Astrocyte of the cerebellum (primary cell): ENCODE data around the gene ATP7A.
"Not testable (repeated sequence)": the region's sequence is repeated elsewhere in the genome, so short reads cannot be mapped to it uniquely, and the experiment has no call there.

Experiments used
- DNase-seq: peaks from one replicate; pipeline ENCODE4 v3.0.0-alpha.2; 2011; ENCODE audit warnings: low read depth
- H3K4me3 ChIP-seq: 2 replicates; pipeline ENCODE4 v1.5.1; 2011; ENCODE audit warnings: mild to moderate bottlenecking, low read depth, low read length, moderate library complexity
- in situ Hi-C: cut with HindIII; loops from 2 replicates; pipeline ENCODE4 v1.10.0; 2017; ENCODE audit warnings: low sequenced_read_pairs
- TF ChIP-seq, protein P1 (sequence below): IDR thresholded peaks from 2 replicates; pipeline ENCODE4 v1.5.1; 2012; ENCODE audit warnings: low read length, low read depth, moderate library complexity, mild to moderate bottlenecking; ENCODE audit errors: missing control alignments

The ATP7A gene

DNA sequence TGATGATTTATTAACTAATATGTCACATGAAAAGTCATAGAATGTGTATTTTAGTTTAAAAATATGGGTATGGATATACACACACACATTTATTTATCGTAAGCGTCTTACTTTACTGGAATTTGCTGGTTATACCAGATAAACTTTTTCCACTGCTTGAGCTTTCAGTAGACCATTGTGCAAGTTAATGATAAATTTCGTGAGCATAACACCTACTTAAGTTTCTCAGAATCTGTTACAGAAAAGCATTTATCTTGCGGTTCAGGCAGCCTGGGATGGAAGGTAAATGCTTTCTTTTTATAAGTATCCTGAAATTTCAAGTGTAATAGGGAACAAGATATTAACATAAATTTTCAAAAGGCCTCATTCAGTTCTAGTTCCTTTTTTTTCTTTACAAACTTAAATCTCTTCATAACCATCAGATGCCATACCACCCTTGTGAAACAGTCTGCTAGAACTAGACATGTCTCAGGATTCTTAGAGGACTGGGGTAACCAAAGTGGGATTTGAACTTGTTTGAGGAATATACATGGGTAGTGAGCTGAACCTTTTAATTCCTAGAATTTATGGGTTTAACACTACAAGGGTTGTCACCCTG lies 27.7 kb downstream of the ATP7A start:
- no peak overlapping the region for H3K4me3 ChIP-seq
- in situ Hi-C loops = no loop called here
- TF ChIP-seq, protein P1, sequence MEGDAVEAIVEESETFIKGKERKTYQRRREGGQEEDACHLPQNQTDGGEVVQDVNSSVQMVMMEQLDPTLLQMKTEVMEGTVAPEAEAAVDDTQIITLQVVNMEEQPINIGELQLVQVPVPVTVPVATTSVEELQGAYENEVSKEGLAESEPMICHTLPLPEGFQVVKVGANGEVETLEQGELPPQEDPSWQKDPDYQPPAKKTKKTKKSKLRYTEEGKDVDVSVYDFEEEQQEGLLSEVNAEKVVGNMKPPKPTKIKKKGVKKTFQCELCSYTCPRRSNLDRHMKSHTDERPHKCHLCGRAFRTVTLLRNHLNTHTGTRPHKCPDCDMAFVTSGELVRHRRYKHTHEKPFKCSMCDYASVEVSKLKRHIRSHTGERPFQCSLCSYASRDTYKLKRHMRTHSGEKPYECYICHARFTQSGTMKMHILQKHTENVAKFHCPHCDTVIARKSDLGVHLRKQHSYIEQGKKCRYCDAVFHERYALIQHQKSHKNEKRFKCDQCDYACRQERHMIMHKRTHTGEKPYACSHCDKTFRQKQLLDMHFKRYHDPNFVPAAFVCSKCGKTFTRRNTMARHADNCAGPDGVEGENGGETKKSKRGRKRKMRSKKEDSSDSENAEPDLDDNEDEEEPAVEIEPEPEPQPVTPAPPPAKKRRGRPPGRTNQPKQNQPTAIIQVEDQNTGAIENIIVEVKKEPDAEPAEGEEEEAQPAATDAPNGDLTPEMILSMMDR = no peak
- no peak for DNase-seq

DNA sequence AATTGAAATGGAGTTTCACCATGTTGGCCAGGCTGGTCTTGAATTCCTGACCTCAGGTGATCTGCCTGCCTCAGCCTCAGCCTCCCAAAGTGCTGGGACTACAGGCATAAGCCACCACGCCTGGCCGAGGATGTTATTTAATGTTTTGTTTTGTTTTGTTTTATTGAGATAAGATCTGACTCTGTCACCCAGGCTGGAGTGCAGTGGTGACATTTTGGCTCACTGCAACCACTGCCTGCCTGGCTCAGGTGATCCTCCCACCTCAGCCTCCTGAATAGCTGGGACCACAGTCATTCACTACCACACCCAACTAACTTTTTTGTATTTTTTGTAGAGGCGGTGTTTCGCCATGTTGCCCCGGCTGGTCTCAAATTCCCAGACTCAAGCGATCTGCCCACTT lies 34.5 kb downstream of the ATP7A start:
- DNase-seq, H3K4me3 ChIP-seq, in situ Hi-C loops: not testable (repeated sequence)

DNA sequence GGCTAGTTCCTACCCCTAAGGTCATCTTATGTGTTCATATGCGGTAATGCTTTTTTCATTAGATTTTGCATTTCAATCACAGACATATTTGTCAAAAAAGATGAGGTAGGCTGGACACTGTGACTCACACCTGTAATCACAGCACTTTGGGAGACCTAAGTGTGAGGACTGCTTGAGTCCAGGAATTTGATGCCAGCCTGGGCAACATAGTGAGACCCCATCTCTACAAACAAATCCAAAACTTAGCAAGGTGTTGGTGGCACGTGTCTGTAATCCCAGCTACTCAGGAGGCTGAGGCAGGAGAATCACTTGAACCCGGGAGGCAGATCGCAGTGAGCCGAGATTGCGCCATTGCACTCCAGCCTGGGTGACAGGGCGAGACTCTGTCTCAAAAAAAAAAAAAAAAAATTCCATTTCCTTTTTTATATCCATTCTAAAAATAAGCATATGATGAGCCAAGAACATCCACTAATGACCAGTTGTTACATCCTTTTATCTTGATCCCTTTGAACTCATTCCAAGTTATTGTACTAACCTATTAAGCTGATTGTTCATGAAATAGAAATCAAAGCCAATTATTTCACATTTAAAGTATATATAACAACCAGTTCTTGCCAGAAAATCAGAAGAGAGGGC lies 35.5 kb downstream of the ATP7A start:
- TF ChIP-seq, protein P1 = no peak
- no peak overlapping the region for H3K4me3 ChIP-seq
- DNase-seq = no peak
- in situ Hi-C loops = no loop called here

DNA sequence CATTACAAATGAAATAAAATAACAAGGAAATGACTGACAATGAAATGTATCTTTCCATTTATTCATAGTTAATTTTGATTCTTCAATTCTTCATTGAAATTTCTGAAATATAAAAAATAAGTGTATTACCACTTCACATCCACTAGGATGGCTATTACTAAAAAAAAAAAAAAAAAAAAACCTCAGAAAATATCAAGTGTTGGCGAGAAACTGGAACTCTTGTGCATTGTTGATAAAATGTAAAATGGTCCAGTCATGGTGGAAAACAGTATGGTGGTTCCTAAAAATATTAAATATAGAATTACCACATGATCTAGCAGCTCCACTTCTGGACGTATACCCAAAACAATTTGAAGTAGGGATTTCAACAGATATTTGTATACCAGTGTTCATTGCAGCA lies 36.1 kb downstream of the ATP7A start:
- in situ Hi-C loops = no loop called here
- DNase-seq = no peak
- H3K4me3 ChIP-seq = no peak overlapping the region
- TF ChIP-seq, protein P1 = no peak

DNA sequence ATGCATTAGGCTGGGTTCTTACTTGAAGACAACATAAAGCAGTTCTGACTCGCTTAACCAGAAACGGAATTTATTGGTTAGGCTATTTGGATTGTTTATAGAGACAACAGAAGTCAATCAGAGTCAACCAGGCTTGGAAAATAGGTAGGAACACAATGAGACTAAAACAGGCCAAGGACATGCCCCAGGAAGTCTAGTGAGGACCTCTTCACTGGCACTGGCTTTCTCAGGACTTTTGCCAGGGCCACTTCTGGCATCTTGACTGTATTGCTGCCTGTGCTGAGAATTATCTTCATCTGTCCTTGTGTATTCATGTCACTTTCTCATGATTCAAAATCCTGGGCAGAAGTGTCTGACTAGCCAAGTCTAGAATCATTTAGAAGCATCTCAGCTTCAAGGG lies 39.3 kb downstream of the ATP7A start:
- in situ Hi-C loops = no loop called here

DNA sequence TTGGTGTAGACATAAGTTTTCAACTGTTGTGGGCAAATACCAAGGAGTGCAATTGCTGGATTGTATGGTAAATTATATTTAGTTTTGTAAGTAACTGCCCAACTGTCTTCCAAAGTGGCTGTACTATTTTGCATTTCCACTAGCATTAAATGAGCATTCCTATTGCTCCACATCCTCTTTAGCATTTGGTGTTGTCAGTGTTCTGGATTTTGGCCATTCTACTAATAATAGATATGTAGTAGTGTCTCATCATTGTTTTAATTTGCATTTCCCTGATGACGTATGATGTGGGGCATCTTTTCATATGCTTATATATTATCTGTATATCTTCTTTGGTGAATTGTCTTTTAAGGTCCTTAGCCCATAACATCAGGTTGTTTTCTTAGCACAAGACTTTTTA lies 41.7 kb downstream of the ATP7A start:
- TF ChIP-seq, protein P1 = no peak
- in situ Hi-C loops = no loop called here
- DNase-seq = no peak
- no peak overlapping the region for H3K4me3 ChIP-seq

More for the DNA sequence above, 39.3 kb downstream of the ATP7A start:
- DNase-seq = no peak
- no peak overlapping the region for H3K4me3 ChIP-seq
- TF ChIP-seq, protein P1 = no peak

DNA sequence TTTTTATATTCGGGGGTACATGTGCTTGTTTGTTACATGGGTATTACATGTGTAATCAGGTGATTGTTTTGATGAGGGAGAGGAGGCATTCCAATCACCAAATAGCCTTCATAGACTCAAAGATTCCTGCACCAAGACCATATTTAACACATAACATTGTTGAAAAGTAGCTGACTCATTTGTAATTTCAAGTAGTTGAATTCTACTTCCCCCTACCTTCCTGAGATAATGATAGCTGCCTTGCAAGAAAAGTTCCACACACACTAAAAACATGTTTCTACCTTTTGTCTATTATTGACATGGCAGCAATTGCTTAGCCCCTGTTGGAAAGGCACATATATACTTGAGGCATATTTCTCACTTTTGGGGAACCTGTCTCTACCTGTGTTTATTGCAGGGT lies 42.8 kb downstream of the ATP7A start:
- TF ChIP-seq, protein P1 = no peak
- in situ Hi-C loops = no loop called here
- H3K4me3 ChIP-seq = no peak overlapping the region
- DNase-seq = no peak
